OCI-LY1 (cell line): Measurements from ENCODE around the gene RHBDL3.
"Not testable (repeated sequence)": the region's sequence is repeated elsewhere in the genome, so short reads cannot be mapped to it uniquely, and the experiment has no call there.

Experiments used
- H2AFZ ChIP-seq: fragments of 200-600 bp; sonication (generic), shearing (Covaris generic); 2 replicates; pipeline ENCODE4 v1.6.0; 2014; ENCODE audit warnings: antibody characterized with exemption, mild to moderate bottlenecking, low read length
- H3F3A ChIP-seq: fragments of 200-600 bp; sonication (generic), shearing (Covaris generic); 2 replicates; pipeline ENCODE4 v1.6.0; 2014; ENCODE audit warnings: mild to moderate bottlenecking, antibody characterized with exemption, low read length, moderate library complexity; ENCODE audit not compliant: insufficient read depth
- H3K27ac ChIP-seq: fragments of 200-600 bp; sonication (generic); 2 replicates; pipeline ENCODE4 v1.5.1; 2014; ENCODE audit warnings: low read length, mixed run types, mild to moderate bottlenecking, low read depth; ENCODE audit not compliant: poor library complexity, severe bottlenecking
- H3K27me3 ChIP-seq: fragments of 200-600 bp; sonication (generic); 2 replicates; pipeline ENCODE4 v1.6.0; 2014; ENCODE audit warnings: antibody characterized with exemption, mild to moderate bottlenecking, low read length, moderate library complexity; ENCODE audit not compliant: insufficient read depth
- H3K36me3 ChIP-seq: fragments of 200-600 bp; sonication (generic); 2 replicates; pipeline ENCODE4 v1.6.1; 2014; ENCODE audit warnings: mild to moderate bottlenecking, antibody characterized with exemption, low read length, moderate library complexity, mixed read lengths; ENCODE audit not compliant: insufficient read depth
- H3K4me1 ChIP-seq: fragments of 200-600 bp; sonication (generic); 2 replicates; pipeline ENCODE4 v1.5.1; 2014; ENCODE audit warnings: mild to moderate bottlenecking, low read length, moderate library complexity; ENCODE audit not compliant: insufficient read depth, severe bottlenecking
- H3K4me2 ChIP-seq: fragments of 200-600 bp; sonication (generic), shearing (Covaris generic); 2 replicates; pipeline ENCODE4 v1.6.1; 2014; ENCODE audit warnings: low read length
- H3K4me3 ChIP-seq: fragments of 200-600 bp; sonication (generic); 2 replicates; pipeline ENCODE4 v1.5.1; 2014; ENCODE audit warnings: low read length, low read depth, mild to moderate bottlenecking, mixed read lengths; ENCODE audit not compliant: poor library complexity, severe bottlenecking
- H3K79me2 ChIP-seq: fragments of 200-600 bp; shearing (Covaris generic); 2 replicates; pipeline ENCODE4 v1.6.1; 2016; ENCODE audit warnings: mixed run types, low read length, mixed read lengths; ENCODE audit not compliant: insufficient read depth
- H3K9ac ChIP-seq: fragments of 200-600 bp; sonication (generic), shearing (Covaris generic); 2 replicates; pipeline ENCODE4 v1.6.1; 2014; ENCODE audit warnings: mild to moderate bottlenecking, low read length, mixed read lengths
- H3K9me2 ChIP-seq: fragments of 200-600 bp; sonication (generic), shearing (Covaris generic); 2 replicates; pipeline ENCODE4 v1.6.1; 2014; ENCODE audit warnings: low read depth, mild to moderate bottlenecking, low read length, mixed read lengths
- H3K9me3 ChIP-seq: fragments of 200-600 bp; shearing (Covaris generic); 2 replicates; pipeline ENCODE4 v1.6.1; 2014; ENCODE audit warnings: low read length, mixed read lengths
- H4K20me1 ChIP-seq: fragments of 200-600 bp; sonication (generic), shearing (Covaris generic); 2 replicates; pipeline ENCODE4 v1.6.0; 2016; ENCODE audit warnings: mild to moderate bottlenecking, low read length; ENCODE audit not compliant: insufficient read depth
- EZH2 ChIP-seq: fragments of 200-600 bp; sonication (generic), shearing (Covaris generic); IDR thresholded peaks from 2 replicates; pipeline ENCODE4 v1.8.0; 2017; ENCODE audit warnings: borderline replicate concordance, mixed run types, mild to moderate bottlenecking, antibody characterized with exemption, low read length, moderate library complexity, mixed read lengths
- TF ChIP-seq, protein P1 (sequence below): fragments of 200-600 bp; sonication (generic), shearing (Covaris generic); IDR thresholded peaks from 2 replicates; pipeline ENCODE4 v1.5.1; 2017; ENCODE audit warnings: mild to moderate bottlenecking, antibody characterized with exemption, low read length, moderate library complexity, mixed read lengths

RHBDL3 gene

DNA sequence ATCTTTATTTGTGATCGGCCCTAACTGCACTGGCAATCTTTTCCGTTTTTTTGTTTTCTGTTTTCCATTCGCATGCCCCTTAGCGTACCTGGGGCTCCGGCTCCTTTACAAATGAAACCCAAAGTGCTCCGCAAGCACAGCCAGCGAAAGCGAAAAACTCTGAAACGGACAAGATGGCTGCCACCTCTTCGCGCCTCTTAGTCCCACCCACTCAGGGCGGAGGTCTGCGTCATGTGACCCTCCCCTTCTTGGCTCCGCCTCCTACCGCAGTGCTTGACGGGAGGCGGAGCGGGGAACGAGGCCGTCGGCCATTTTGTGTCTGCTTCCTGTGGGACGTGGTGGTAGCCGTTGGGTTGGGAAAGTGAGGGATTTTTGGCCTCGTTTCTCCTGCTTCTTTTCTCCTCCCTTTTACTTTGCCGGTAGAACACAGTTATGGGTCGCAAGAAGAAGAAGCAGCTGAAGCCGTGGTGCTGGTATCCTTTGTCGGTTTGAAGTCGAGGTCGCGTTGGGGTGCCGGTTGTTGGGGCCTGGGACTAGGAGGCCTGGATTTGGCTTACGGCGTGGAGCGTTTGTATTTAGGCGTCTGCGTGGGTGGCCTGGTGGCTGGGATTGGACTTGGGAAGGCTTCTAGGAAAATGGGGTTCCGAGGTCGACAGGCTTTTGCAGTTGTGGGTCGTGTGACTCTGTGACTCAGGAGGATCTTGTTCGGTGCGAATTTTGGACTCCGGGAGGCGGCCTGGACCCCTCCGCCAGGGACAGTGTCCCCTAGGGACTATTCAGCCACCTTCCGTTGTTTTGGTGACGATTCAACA lies 84.4 kb downstream of the RHBDL3 start, which contains the start of gene ZNF207:
Gene ZNF207, plus strand, starts transcription at position 304 of the 812 bp plus-strand sequence. Its CDS starts 129 bp downstream, at position 433.
- TF ChIP-seq, protein P1, sequence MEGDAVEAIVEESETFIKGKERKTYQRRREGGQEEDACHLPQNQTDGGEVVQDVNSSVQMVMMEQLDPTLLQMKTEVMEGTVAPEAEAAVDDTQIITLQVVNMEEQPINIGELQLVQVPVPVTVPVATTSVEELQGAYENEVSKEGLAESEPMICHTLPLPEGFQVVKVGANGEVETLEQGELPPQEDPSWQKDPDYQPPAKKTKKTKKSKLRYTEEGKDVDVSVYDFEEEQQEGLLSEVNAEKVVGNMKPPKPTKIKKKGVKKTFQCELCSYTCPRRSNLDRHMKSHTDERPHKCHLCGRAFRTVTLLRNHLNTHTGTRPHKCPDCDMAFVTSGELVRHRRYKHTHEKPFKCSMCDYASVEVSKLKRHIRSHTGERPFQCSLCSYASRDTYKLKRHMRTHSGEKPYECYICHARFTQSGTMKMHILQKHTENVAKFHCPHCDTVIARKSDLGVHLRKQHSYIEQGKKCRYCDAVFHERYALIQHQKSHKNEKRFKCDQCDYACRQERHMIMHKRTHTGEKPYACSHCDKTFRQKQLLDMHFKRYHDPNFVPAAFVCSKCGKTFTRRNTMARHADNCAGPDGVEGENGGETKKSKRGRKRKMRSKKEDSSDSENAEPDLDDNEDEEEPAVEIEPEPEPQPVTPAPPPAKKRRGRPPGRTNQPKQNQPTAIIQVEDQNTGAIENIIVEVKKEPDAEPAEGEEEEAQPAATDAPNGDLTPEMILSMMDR: no peak
- TF ChIP-seq EZH2: no peak
- Histone ChIP-seq H3K4me1 (peaks cover 35% of the 10 kb centered on the region), H3K27ac (peak within 1 kb of the TSS; percentile 87), H3K9ac (peak within 1 kb of the TSS; percentile 98), H3K79me2 (peaks cover 50% of the 10 kb centered on the region), H3K36me3 (peaks cover 39% of the 10 kb centered on the region), H2AFZ (no peak within 1 kb of the TSS), H3F3A (no peaks in the 10 kb centered on the region), H3K4me3 (peak within 1 kb of the TSS; percentile 96), H3K9me3 (no peaks in the 10 kb centered on the region), H3K27me3 (no peaks in the 10 kb centered on the region), H4K20me1 (peaks cover 5% of the 10 kb centered on the region; the same call in 1 of the 2 replicates), H3K4me2 (peak within 1 kb of the TSS; percentile 86), H3K9me2 (no peaks in the 10 kb centered on the region)

DNA sequence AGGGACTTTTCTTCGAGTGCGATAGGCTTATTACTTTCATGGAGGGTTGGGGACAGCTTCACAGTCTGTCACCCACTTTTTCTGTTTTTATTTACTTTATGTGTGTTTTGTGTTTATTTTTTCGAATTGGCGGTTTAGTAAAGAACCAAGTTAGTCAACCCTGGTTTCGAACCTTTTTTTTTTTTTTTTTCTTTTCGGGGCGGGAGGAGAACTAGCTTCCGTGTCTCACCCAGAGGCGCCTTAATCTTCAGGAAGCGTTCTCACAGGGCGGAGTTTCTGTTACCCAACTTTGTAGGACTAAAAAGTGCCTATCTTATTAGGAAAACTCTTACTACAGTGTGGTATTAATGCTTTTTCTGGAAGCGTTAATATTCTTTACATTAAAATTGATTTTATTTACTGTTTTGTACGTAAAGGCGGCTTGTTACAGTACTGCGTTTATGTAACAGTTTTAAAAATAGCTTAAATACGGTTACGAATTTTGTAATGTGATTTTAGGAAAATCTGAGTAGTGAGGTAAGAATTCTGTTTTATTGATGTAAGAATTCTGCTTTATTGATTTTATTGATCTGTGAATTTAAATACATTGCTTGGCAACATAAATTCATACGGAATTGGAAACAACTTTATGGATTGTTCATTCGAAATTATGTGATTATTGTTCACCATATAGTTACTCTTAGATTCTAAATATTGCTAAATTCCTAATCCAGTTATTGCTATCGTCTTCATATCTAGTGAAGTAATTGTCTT lies 85.2 kb downstream of the RHBDL3 start:
- H4K20me1 ChIP-seq: peaks cover 8% of the 10 kb centered on the region; the same call in 1 of the 2 replicates
- H3K4me1 ChIP-seq: peaks cover 35% of the 10 kb centered on the region
- no peaks in the 10 kb centered on the region for H3K9me3 ChIP-seq
- H3K27ac ChIP-seq: peak overlapping the region; percentile 87
- H3K4me2 ChIP-seq: peak overlapping the region; percentile 86
- no peak for TF ChIP-seq EZH2
- TF ChIP-seq, protein P1: no peak
- no peak overlapping the region for H2AFZ ChIP-seq
- H3K4me3 ChIP-seq: peak overlapping the region; percentile 96
- H3K27me3 ChIP-seq: no peaks in the 10 kb centered on the region
- H3K79me2 ChIP-seq: peaks cover 58% of the 10 kb centered on the region
- no peaks in the 10 kb centered on the region for H3F3A ChIP-seq
- peaks cover 47% of the 10 kb centered on the region for H3K36me3 ChIP-seq
- peak overlapping the region; percentile 98 for H3K9ac ChIP-seq
- no peaks in the 10 kb centered on the region for H3K9me2 ChIP-seq

DNA sequence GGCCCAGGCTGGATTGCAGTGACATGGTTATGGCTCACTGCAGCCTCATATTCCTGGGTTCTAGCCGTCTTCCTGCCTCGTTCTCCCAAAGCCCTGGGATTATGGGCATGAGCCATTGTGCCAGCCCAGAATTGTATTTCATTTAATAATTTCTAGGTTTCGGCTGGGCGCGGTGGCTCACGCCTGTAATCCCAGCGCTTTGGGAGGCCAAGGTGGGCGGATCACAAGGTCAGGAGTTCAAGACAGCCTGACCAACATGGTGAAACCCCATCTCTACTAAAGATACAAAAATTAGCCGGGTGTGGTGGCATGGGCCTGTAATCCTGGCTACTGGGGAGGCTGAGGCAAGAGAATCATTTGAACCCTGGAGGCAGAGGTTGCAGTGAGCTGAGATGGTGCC lies 87.1 kb downstream of the RHBDL3 start:
- peaks cover 62% of the 10 kb centered on the region for H3K36me3 ChIP-seq
- peaks cover 35% of the 10 kb centered on the region for H3K4me1 ChIP-seq
- H3K4me3 ChIP-seq: peak overlapping the region; percentile 96

More for the DNA sequence above, 87.1 kb downstream of the RHBDL3 start:
- not testable (repeated sequence) for H3K9me3 ChIP-seq, H2AFZ ChIP-seq, H3K9ac ChIP-seq, H3K27ac ChIP-seq, H3K27me3 ChIP-seq, H4K20me1 ChIP-seq, H3F3A ChIP-seq, H3K9me2 ChIP-seq
- peak overlapping the region; percentile 86; the same call in 1 of the 2 replicates for H3K4me2 ChIP-seq
- peaks cover 69% of the 10 kb centered on the region for H3K79me2 ChIP-seq
